Neural progenitor cell (in vitro differentiated cells): ENCODE measurements around the gene CRACR2A. TPM values are rescaled to one million over a fixed set of nuclear protein-coding genes. Genes with fewer than 3 reads are reported as not detected.

Source experiments
- DNase-seq: peaks from one replicate; pipeline ENCODE4 v3.0.0-alpha.2; 2016; ENCODE audit warnings: low spot score
- H2AFZ ChIP-seq: fragments of 200-600 bp; sonication (generic); replicated peaks from 2 replicates; pipeline ENCODE4 v1.6.1; 2016; ENCODE audit warnings: antibody characterized with exemption
- H3F3A ChIP-seq: fragments of 200-600 bp; sonication (generic); 2 replicates; pipeline ENCODE4 v1.6.1; 2016; ENCODE audit warnings: antibody characterized with exemption, low read depth
- H3K27ac ChIP-seq: fragments of 200-600 bp; sonication (generic); 2 replicates; pipeline ENCODE4 v1.5.1; 2016; ENCODE audit warnings: mild to moderate bottlenecking
- H3K27me3 ChIP-seq: fragments of 200-600 bp; sonication (generic); 2 replicates; pipeline ENCODE4 v1.6.1; 2016; ENCODE audit warnings: mild to moderate bottlenecking, moderate library complexity
- H3K36me3 ChIP-seq: fragments of 200-600 bp; sonication (generic); 2 replicates; pipeline ENCODE4 v1.5.1; 2016
- H3K4me1 ChIP-seq: fragments of 200-600 bp; sonication (generic); 2 replicates; pipeline ENCODE4 v1.6.1; 2016; ENCODE audit warnings: mixed run types
- H3K4me2 ChIP-seq: fragments of 200-600 bp; sonication (generic); 2 replicates; pipeline ENCODE4 v1.6.1; 2016
- H3K4me3 ChIP-seq: fragments of 200-600 bp; sonication (generic); 2 replicates; pipeline ENCODE4 v1.5.1; 2016
- H3K79me2 ChIP-seq: fragments of 200-600 bp; sonication (generic); 2 replicates; pipeline ENCODE4 v1.6.1; 2016; ENCODE audit warnings: low read depth
- H3K9ac ChIP-seq: fragments of 200-600 bp; sonication (generic); 2 replicates; pipeline ENCODE4 v1.6.1; 2016
- H3K9me3 ChIP-seq: fragments of 200-600 bp; sonication (generic); 2 replicates; pipeline ENCODE4 v1.5.1; 2016; ENCODE audit warnings: low read depth
- H4K20me1 ChIP-seq: fragments of 200-600 bp; sonication (generic); 2 replicates; pipeline ENCODE4 v1.6.1; 2016; ENCODE audit warnings: low read depth
- H3K27ac Mint-ChIP-seq: 3 replicates; pipeline ENCODE4 v1.8.0; 2021; ENCODE audit warnings: mixed read lengths
- H3K27me3 Mint-ChIP-seq: 2 replicates; pipeline ENCODE4 v1.8.0; 2022; ENCODE audit warnings: low read depth, mild to moderate bottlenecking, inconsistent platforms, moderate library complexity, mixed read lengths; ENCODE audit not compliant: insufficient read depth
- H3K36me3 Mint-ChIP-seq: 3 replicates; pipeline ENCODE4 v1.8.0; 2021; ENCODE audit warnings: mixed read lengths
- H3K4me1 Mint-ChIP-seq: 3 replicates; pipeline ENCODE4 v1.8.0; 2021; ENCODE audit warnings: mixed read lengths
- H3K4me3 Mint-ChIP-seq: 3 replicates; pipeline ENCODE4 v1.8.0; 2021; ENCODE audit warnings: mild to moderate bottlenecking, moderate library complexity, mixed read lengths
- H3K9me3 Mint-ChIP-seq: 3 replicates; pipeline ENCODE4 v1.8.0; 2020; ENCODE audit warnings: mixed read lengths
- EZH2 ChIP-seq: fragments of 200-600 bp; sonication (generic); IDR thresholded peaks from 2 replicates; pipeline ENCODE4 v1.6.1; 2017; ENCODE audit warnings: antibody characterized with exemption, mild to moderate bottlenecking, moderate library complexity
- EZH2phosphoT487 ChIP-seq: fragments of 200-600 bp; sonication (generic); IDR thresholded peaks from 2 replicates; pipeline ENCODE4 v1.6.1; 2017; ENCODE audit warnings: antibody characterized with exemption
- total RNA-seq: library from RNA; depleted of rRNA; stranded (reverse); fragments of >200 nt; gene quantifications from 2 replicates; pipeline ENCODE4 v1.2.3, GENCODE V29; 2015; ENCODE audit warnings: low replicate concordance
- TF ChIP-seq, protein P1 (sequence below): fragments of 200-600 bp; sonication (generic); IDR thresholded peaks from 2 replicates; pipeline ENCODE4 v1.5.1; 2017; ENCODE audit warnings: antibody characterized with exemption, mild to moderate bottlenecking

Gene CRACR2A
- total RNA-seq, 1 donor from 2014 or later: 0.06 TPM

DNA sequence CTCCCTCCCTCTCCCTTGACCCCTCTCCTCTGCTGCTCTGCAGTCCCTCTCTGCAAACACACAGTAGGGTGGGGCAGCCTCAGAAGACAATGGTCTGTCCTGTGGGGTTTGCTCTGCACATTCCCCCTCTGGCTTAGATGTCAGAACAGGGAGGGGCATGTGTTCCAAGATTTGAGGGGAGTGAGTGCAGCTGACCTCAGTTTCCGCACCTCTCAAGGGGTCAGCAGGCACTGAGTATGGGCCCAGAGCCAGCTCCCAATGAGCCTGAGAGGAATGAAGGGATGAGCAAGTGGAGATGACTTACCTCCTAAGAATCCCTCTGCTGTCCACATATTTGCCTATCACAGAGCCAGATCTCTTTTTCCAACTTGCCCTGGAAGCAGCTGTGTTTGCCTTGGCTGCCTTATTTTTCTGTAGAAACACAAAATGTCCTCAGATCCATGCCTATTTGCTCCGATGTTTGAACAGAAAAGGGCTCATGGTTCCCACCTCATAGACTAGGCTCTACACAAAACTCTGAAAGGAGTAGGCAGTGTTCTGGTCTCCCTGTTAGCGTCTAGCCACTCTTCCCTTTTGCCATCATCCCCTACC is 111.4 kb downstream of the CRACR2A start:
- Histone ChIP-seq H4K20me1 (no peaks in the 10 kb centered on the region), H2AFZ (no peak overlapping the region), H3K9ac (no peak overlapping the region), H3F3A (no peaks in the 10 kb centered on the region), H3K27ac (no peak overlapping the region), H3K4me1 (peaks cover 3% of the 10 kb centered on the region), H3K36me3 (no peaks in the 10 kb centered on the region), H3K79me2 (no peaks in the 10 kb centered on the region), H3K9me3 (no peaks in the 10 kb centered on the region), H3K27me3 (no peaks in the 10 kb centered on the region), H3K4me3 (no peak overlapping the region), H3K4me2 (no peak overlapping the region)
- Mint-ChIP-seq H3K27me3 (peaks cover 2% of the 10 kb centered on the region), H3K9me3 (no peaks in the 10 kb centered on the region), H3K4me3 (no peak overlapping the region), H3K27ac (no peak overlapping the region), H3K36me3 (no peaks in the 10 kb centered on the region), H3K4me1 (peaks cover 11% of the 10 kb centered on the region)
- TF ChIP-seq, protein P1, sequence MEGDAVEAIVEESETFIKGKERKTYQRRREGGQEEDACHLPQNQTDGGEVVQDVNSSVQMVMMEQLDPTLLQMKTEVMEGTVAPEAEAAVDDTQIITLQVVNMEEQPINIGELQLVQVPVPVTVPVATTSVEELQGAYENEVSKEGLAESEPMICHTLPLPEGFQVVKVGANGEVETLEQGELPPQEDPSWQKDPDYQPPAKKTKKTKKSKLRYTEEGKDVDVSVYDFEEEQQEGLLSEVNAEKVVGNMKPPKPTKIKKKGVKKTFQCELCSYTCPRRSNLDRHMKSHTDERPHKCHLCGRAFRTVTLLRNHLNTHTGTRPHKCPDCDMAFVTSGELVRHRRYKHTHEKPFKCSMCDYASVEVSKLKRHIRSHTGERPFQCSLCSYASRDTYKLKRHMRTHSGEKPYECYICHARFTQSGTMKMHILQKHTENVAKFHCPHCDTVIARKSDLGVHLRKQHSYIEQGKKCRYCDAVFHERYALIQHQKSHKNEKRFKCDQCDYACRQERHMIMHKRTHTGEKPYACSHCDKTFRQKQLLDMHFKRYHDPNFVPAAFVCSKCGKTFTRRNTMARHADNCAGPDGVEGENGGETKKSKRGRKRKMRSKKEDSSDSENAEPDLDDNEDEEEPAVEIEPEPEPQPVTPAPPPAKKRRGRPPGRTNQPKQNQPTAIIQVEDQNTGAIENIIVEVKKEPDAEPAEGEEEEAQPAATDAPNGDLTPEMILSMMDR: no peak
- TF ChIP-seq EZH2phosphoT487 (no peak), EZH2 (no peak)
- no peak for DNase-seq

DNA sequence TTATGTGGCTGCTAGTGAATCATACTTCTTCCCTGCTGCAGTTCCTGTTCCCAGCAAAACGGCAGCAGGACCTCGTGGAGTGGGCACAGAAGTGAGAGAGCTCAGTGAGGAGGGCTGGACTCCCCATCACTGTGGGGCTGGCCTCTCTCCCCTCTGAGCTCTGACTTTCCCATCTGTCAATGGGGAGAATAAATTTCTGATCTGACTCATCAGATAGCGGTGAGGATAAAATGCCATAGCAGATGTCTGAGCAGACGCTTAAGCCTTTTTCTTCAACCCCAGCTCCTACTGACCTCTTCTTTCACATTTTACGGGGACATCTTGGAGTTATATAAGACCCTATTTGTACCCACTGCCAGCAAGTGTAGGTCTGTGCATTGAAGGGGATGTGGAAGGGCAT is 116.6 kb downstream of the CRACR2A start:
- Mint-ChIP-seq H3K9me3 (no peaks in the 10 kb centered on the region), H3K27ac (no peak overlapping the region), H3K36me3 (no peaks in the 10 kb centered on the region), H3K27me3 (peaks cover 4% of the 10 kb centered on the region), H3K4me1 (peaks cover 14% of the 10 kb centered on the region), H3K4me3 (no peak overlapping the region)
- no peak for TF ChIP-seq EZH2phosphoT487
- no peak for TF ChIP-seq EZH2
- TF ChIP-seq, protein P1: no peak
- H3K27me3 ChIP-seq: no peaks in the 10 kb centered on the region
- H3K4me1 ChIP-seq: peaks cover 13% of the 10 kb centered on the region
- no peak overlapping the region for H3K4me2 ChIP-seq
- no peak overlapping the region for H3K9ac ChIP-seq
- no peak overlapping the region for H2AFZ ChIP-seq
- H3K4me3 ChIP-seq: no peak overlapping the region
- no peaks in the 10 kb centered on the region for H3K79me2 ChIP-seq
- no peaks in the 10 kb centered on the region for H4K20me1 ChIP-seq
- DNase-seq: no peak
- H3K9me3 ChIP-seq: no peaks in the 10 kb centered on the region
- no peak overlapping the region for H3K27ac ChIP-seq
- H3F3A ChIP-seq: no peaks in the 10 kb centered on the region
- no peaks in the 10 kb centered on the region for H3K36me3 ChIP-seq

DNA sequence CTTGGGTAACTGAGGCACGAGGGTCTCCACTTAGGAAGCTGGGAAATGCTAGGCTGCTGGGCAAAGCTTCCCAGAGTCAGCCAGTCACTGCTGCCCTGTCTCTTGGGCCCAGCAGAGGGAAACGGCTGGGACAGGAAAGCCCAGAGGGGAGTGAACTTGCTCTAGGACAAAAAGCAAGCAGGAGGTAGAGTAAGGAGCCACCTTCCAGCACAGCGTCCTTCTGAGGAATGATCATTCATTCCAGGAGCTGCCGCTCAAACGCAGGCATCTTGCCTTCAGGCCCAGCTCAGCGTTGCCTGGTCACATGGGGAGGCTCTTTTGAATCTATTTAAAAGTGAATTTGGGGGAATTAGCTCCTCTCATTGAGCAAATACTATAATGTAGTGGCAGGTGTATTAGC is 118.6 kb downstream of the CRACR2A start:
- H3K36me3 Mint-ChIP-seq: no peaks in the 10 kb centered on the region

More for the DNA sequence above, 118.6 kb downstream of the CRACR2A start:
- H4K20me1 ChIP-seq: no peaks in the 10 kb centered on the region
- H3K9me3 ChIP-seq: no peaks in the 10 kb centered on the region
- no peak overlapping the region for H3K4me2 ChIP-seq
- Mint-ChIP-seq H3K27ac (peak overlapping the region; percentile 66), H3K9me3 (no peaks in the 10 kb centered on the region), H3K4me3 (no peak overlapping the region), H3K27me3 (peaks cover 4% of the 10 kb centered on the region), H3K4me1 (peaks cover 16% of the 10 kb centered on the region)
- H3K4me1 ChIP-seq: peaks cover 13% of the 10 kb centered on the region
- H3F3A ChIP-seq: no peaks in the 10 kb centered on the region
- H3K27ac ChIP-seq: no peak overlapping the region
- H3K9ac ChIP-seq: no peak overlapping the region
- H3K4me3 ChIP-seq: no peak overlapping the region
- no peaks in the 10 kb centered on the region for H3K27me3 ChIP-seq
- H3K36me3 ChIP-seq: no peaks in the 10 kb centered on the region
- peak; percentile 44 for DNase-seq
- H3K79me2 ChIP-seq: no peaks in the 10 kb centered on the region
- H2AFZ ChIP-seq: no peak overlapping the region
- TF ChIP-seq EZH2phosphoT487 (no peak), EZH2 (no peak)
- TF ChIP-seq, protein P1: no peak
